Measurements from ENCODE around the gene FBN1. TPM values are rescaled to one million over a fixed set of nuclear protein-coding genes. Genes with fewer than 3 reads are reported as not detected.

Gene FBN1
- total and polyA plus RNA-seq, 2 donors (not counting 3 experiments of a cell fraction or from before 2014, with no cell fraction given) = 107 to 111 TPM

- intact Hi-C loops (cut with micrococcal nuclease) = no loop called here
- H3K9ac ChIP-seq (replicated peaks; ENCODE audit: extremely low read depth, insufficient read depth, low read length) = no peak overlapping the region
- H2AFZ ChIP-seq (ENCODE audit: low read depth, low read length) = no peak overlapping the region
- no peaks in the 10 kb centered on the region for H3K9me3 ChIP-seq (replicated peaks; ENCODE audit: control insufficient read depth, insufficient read depth, low read length)
- H3K27ac ChIP-seq (ENCODE audit: insufficient read depth, low read depth, low read length) = no peak overlapping the region
- TF ChIP-seq POLR2AphosphoS5 (IDR thresholded peaks at IDR 0.05; ENCODE audit: insufficient read depth, low read depth, low read length) (no peak), CTCF (IDR thresholded peaks at IDR 0.05; ENCODE audit: extremely low read depth in 1 of 2, insufficient read depth in 1 of 2, low read depth in 1 of 2, low read length in 2 of 2) (no peak), JUN (IDR thresholded peaks at IDR 0.05; ENCODE audit: borderline replicate concordance, insufficient read depth, insufficient read length, low read depth) (no peak), MYC (IDR thresholded peaks at IDR 0.05; ENCODE audit: low read depth, low read length) (no peak), POLR2A (IDR thresholded peaks at IDR 0.05; ENCODE audit: low read depth, low read length) (no peak), FOS (IDR thresholded peaks at IDR 0.05; ENCODE audit: borderline replicate concordance, insufficient read depth, low read length) (no peak), GATA2 (IDR thresholded peaks at IDR 0.05; ENCODE audit: insufficient read depth, insufficient read length, low read depth, low read length) (no peak), EZH2 (IDR thresholded peaks at IDR 0.05; ENCODE audit: borderline replicate concordance, low read depth, low read length, severe bottlenecking) (no peak)
- TF ChIP-seq, protein P1, sequence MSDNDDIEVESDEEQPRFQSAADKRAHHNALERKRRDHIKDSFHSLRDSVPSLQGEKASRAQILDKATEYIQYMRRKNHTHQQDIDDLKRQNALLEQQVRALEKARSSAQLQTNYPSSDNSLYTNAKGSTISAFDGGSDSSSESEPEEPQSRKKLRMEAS (IDR thresholded peaks at IDR 0.05; ENCODE audit: insufficient read depth, insufficient read length) = no peak
- ChIA-PET POLR2A (interaction anchor here (0.9 kb wide), 1 partner anchor 33 kb away, joined by 4 read pairs; no protein-coding TSS in a partner anchor), CTCF (interaction anchor here (0.9 to 2.0 kb wide), 6 partner anchors 13 to 279 kb away, joined by 3 to 13 read pairs (median 4); no protein-coding TSS in a partner anchor)
- H3K27me3 ChIP-seq (ENCODE audit: control insufficient read depth in 2 of 2, insufficient read depth in 2 of 2, low read length in 2 of 2) = no peaks in the 10 kb centered on the region
- dilution Hi-C loops (cut with MboI; ENCODE audit: extremely low pct_ligation_motif_present, low sequenced_read_pairs) = no loop called here
- FAIRE-seq (no peak), DNase-seq (ENCODE audit: low read depth, low spot score) (no peak)
- H3K9me1 ChIP-seq (replicated peaks; ENCODE audit: control insufficient read depth, extremely low read depth, insufficient read depth, low read length) = no peaks in the 10 kb centered on the region
- H3K79me2 ChIP-seq (ENCODE audit: control insufficient read depth, insufficient read depth, low read length) = peaks cover 2% of the 10 kb centered on the region
- no peak overlapping the region for H3K4me3 ChIP-seq (replicated peaks in 1 of 3; ENCODE audit: insufficient read depth in 1 of 3, low read depth in 1 of 3, low read length in 3 of 3)
- no peak overlapping the region for H3K4me2 ChIP-seq (ENCODE audit: insufficient read depth, low read length)
- no peaks in the 10 kb centered on the region for H4K20me1 ChIP-seq (replicated peaks; ENCODE audit: control insufficient read depth, extremely low read depth, insufficient read depth, low read length)
- no TSS peak for BruUV-seq (replicated peaks)
- H3K4me1 ChIP-seq (ENCODE audit: control insufficient read depth, extremely low read depth, insufficient read depth, low read length) = peaks cover 16% of the 10 kb centered on the region
- peaks cover 0 to 3% of the 10 kb centered on the region in 2 experiments for H3K36me3 ChIP-seq (ENCODE audit: control insufficient read depth in 2 of 2, extremely low read depth in 1 of 2, insufficient read depth in 2 of 2, low read length in 2 of 2)
Measured at GRCh38 chr15:48637639-48638038, 7.9 kb downstream of the FBN1 start.

Measured in endothelial cell of umbilical vein (primary cell).